Renal cortical epithelial cell (primary cell): ENCODE data around the gene BRCA2. TPM values are rescaled to one million over a fixed set of nuclear protein-coding genes. Genes with fewer than 3 reads are reported as not detected.

Experiments used
- DNase-seq: peaks from one replicate; pipeline ENCODE4 v3.0.0-alpha.2; 2011; ENCODE audit warnings: low read depth
- total RNA-seq: library from RNA; depleted of rRNA; stranded (reverse); fragments of >200 nt; gene quantifications from 2 replicates; pipeline ENCODE4 v1.2.3, GENCODE V29; 2014

Gene BRCA2
- total RNA-seq, 1 donor from 2014 or later, result 0.89 TPM

- DNase-seq, result no peak
Observed at GRCh38 chr13:32426990-32427851, 111.9 kb downstream of the BRCA2 start.

- peak; percentile 54 for DNase-seq
Observed at GRCh38 chr13:32427852-32428580, 112.7 kb downstream of the BRCA2 start, which contains the start of gene N4BP2L1. N4BP2L1 (minus strand) TSS chr13:32428130; CDS start chr13:32428082, 48 bp downstream.

- no peak for DNase-seq
Observed at GRCh38 chr13:32428581-32429432, 113.5 kb downstream of the BRCA2 start.

GRCh38 chr13:32429433-32429909 is 114.2 kb downstream of the BRCA2 start:
- no peak for DNase-seq

GRCh38 chr13:32430018-32430747 is 114.9 kb downstream of the BRCA2 start:
- DNase-seq, result no peak

GRCh38 chr13:32431361-32431760 is 116.1 kb downstream of the BRCA2 start:
- no peak for DNase-seq

- no peak for DNase-seq
Observed at GRCh38 chr13:32432856-32433255, 117.5 kb downstream of the BRCA2 start.

GRCh38 chr13:32438871-32439270 is 123.6 kb downstream of the BRCA2 start:
- DNase-seq, result no peak

GRCh38 chr13:32443111-32443510 is 127.8 kb downstream of the BRCA2 start:
- peak; percentile 28 for DNase-seq

GRCh38 chr13:32445461-32445860 is 130.2 kb downstream of the BRCA2 start:
- peak; percentile 43 for DNase-seq

GRCh38 chr13:32446220-32446619 is 130.9 kb downstream of the BRCA2 start:
- DNase-seq, result no peak

GRCh38 chr13:32446773-32447465 is 131.6 kb downstream of the BRCA2 start:
- DNase-seq, result no peak

GRCh38 chr13:32447894-32448623 is 132.8 kb downstream of the BRCA2 start:
- DNase-seq, result peak; percentile 93

- no peak for DNase-seq
Observed at GRCh38 chr13:32448972-32449371, 133.7 kb downstream of the BRCA2 start.

Other genes with a start within 250 kb of the BRCA2 start
- not detected in 2 replicates for gene ZAR1L, start 145 bp upstream of the BRCA2 start, total RNA-seq
- 0.52 and 4.7 TPM in 2 replicates for gene N4BP2L1, start 112.6 kb downstream of the BRCA2 start, total RNA-seq
- 98.5 and 204 TPM in 2 replicates for gene N4BP2L2, start 223.3 kb downstream of the BRCA2 start, total RNA-seq